Neural cell (in vitro differentiated cells): ENCODE data around the gene MS4A7.

Experiments used
- CTCF ChIP-seq: fragments of 450-650 bp; IDR thresholded peaks from 2 replicates; pipeline ENCODE4 v1.5.1; 2014; ENCODE audit warnings: antibody characterized with exemption, mild to moderate bottlenecking, moderate library complexity; ENCODE audit not compliant: poor library complexity, severe bottlenecking
- EZH2 ChIP-seq: fragments of 200-600, 300-800 bp; shearing (Covaris generic), sonication (generic); IDR thresholded peaks from 2 replicates; pipeline ENCODE4 v1.6.1; 2014; ENCODE audit warnings: antibody characterized with exemption, low read length, borderline replicate concordance, mild to moderate bottlenecking; ENCODE audit not compliant: insufficient read depth, poor library complexity, severe bottlenecking
- TAF1 ChIP-seq: IDR thresholded peaks from 2 replicates; pipeline ENCODE4 v1.6.1; 2012; ENCODE audit warnings: low read depth
- TF ChIP-seq, protein P1 (sequence below): IDR thresholded peaks from 2 replicates; pipeline ENCODE4 v1.6.1; 2012; ENCODE audit warnings: borderline replicate concordance

DNA sequence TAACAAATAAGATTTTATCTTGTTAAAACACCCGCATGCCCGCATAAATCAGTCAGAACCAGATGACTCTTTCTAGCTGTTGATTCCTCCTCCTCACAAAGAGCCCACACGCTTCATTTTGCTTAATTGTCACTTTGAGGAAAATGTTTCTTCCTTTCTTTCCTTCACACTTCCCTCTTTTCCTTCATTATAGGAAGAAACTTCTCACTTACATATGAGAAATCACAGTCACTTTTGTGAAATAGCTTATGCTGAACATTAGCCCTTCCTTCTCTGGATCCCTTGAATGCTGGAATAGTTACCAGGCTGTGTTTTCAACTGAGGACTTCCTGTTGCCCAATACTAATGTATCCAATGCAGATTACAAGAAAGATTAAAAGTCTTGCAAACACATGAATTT is 45.5 kb upstream of the MS4A7 start:
- TF ChIP-seq CTCF (no peak), EZH2 (no peak), TAF1 (no peak)
- TF ChIP-seq, protein P1, sequence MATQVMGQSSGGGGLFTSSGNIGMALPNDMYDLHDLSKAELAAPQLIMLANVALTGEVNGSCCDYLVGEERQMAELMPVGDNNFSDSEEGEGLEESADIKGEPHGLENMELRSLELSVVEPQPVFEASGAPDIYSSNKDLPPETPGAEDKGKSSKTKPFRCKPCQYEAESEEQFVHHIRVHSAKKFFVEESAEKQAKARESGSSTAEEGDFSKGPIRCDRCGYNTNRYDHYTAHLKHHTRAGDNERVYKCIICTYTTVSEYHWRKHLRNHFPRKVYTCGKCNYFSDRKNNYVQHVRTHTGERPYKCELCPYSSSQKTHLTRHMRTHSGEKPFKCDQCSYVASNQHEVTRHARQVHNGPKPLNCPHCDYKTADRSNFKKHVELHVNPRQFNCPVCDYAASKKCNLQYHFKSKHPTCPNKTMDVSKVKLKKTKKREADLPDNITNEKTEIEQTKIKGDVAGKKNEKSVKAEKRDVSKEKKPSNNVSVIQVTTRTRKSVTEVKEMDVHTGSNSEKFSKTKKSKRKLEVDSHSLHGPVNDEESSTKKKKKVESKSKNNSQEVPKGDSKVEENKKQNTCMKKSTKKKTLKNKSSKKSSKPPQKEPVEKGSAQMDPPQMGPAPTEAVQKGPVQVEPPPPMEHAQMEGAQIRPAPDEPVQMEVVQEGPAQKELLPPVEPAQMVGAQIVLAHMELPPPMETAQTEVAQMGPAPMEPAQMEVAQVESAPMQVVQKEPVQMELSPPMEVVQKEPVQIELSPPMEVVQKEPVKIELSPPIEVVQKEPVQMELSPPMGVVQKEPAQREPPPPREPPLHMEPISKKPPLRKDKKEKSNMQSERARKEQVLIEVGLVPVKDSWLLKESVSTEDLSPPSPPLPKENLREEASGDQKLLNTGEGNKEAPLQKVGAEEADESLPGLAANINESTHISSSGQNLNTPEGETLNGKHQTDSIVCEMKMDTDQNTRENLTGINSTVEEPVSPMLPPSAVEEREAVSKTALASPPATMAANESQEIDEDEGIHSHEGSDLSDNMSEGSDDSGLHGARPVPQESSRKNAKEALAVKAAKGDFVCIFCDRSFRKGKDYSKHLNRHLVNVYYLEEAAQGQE: no peak
